H9 (cell line): Measurements from ENCODE around the gene LAMTOR4. TPM values are rescaled to one million over a fixed set of nuclear protein-coding genes. Genes with fewer than 3 reads are reported as not detected.

Experiments
- DNase-seq: peaks from one replicate; pipeline ENCODE4 v3.0.0-alpha.2; 2017
- H2AFZ ChIP-seq: one replicate; pipeline ENCODE4 v1.6.1; 2013; ENCODE audit warnings: mild to moderate bottlenecking, low read length, control low read depth, moderate library complexity
- H2AK5ac ChIP-seq: 2 replicates; pipeline ENCODE4 v1.6.1; 2013; ENCODE audit warnings: low read length, control low read depth, mixed read lengths; ENCODE audit not compliant: insufficient read length
- H2BK120ac ChIP-seq: one replicate; pipeline ENCODE4 v1.6.1; 2013; ENCODE audit warnings: low read depth, mild to moderate bottlenecking, low read length, control low read depth, inconsistent platforms; ENCODE audit not compliant: poor library complexity, severe bottlenecking
- H2BK12ac ChIP-seq: 2 replicates; pipeline ENCODE4 v1.6.1; 2013; ENCODE audit warnings: low read length, control low read depth, mixed read lengths, low read depth; ENCODE audit not compliant: insufficient read length
- H2BK15ac ChIP-seq: 2 replicates; pipeline ENCODE4 v1.6.1; 2013; ENCODE audit warnings: low read depth, low read length, control low read depth
- H2BK20ac ChIP-seq: one replicate; pipeline ENCODE4 v1.6.1; 2013; ENCODE audit warnings: low read depth, mild to moderate bottlenecking, low read length, control low read depth, inconsistent platforms; ENCODE audit not compliant: poor library complexity, severe bottlenecking
- H2BK5ac ChIP-seq: 2 replicates; pipeline ENCODE4 v1.6.1; 2013; ENCODE audit warnings: low read length, control low read depth, mixed read lengths; ENCODE audit not compliant: insufficient read length
- H3K14ac ChIP-seq: 2 replicates; pipeline ENCODE4 v1.6.1; 2013; ENCODE audit warnings: low read length, control low read depth; ENCODE audit not compliant: insufficient read depth
- H3K18ac ChIP-seq: 2 replicates; pipeline ENCODE4 v1.6.1; 2013; ENCODE audit warnings: low read depth, mild to moderate bottlenecking, mixed read lengths, low read length, control low read depth; ENCODE audit not compliant: insufficient read length
- H3K23ac ChIP-seq: 2 replicates; pipeline ENCODE4 v1.6.1; 2013; ENCODE audit warnings: low read length, control low read depth, mixed read lengths, low read depth; ENCODE audit not compliant: insufficient read length
- H3K23me2 ChIP-seq: 2 replicates; pipeline ENCODE4 v1.6.1; 2013; ENCODE audit warnings: low read depth, mild to moderate bottlenecking, mixed read lengths, low read length, control low read depth; ENCODE audit not compliant: insufficient read length, poor library complexity, severe bottlenecking
- H3K27ac ChIP-seq: 2 replicates; pipeline ENCODE4 v1.5.1; 2013; ENCODE audit warnings: low read length, control low read depth, mixed read lengths, low read depth; ENCODE audit not compliant: insufficient read length
- H3K27me3 ChIP-seq: 2 replicates; pipeline ENCODE4 v1.6.1; 2013; ENCODE audit warnings: low read length, control low read depth, inconsistent platforms; ENCODE audit not compliant: insufficient read depth
- H3K4ac ChIP-seq: 2 replicates; pipeline ENCODE4 v1.6.1; 2013; ENCODE audit warnings: low read depth, mild to moderate bottlenecking, control low read depth, inconsistent platforms, low read length, moderate library complexity
- H3K4me1 ChIP-seq: 2 replicates; pipeline ENCODE4 v1.6.1; 2013; ENCODE audit warnings: low read length, control low read depth, inconsistent platforms; ENCODE audit not compliant: insufficient read depth
- H3K4me2 ChIP-seq: 2 replicates; pipeline ENCODE4 v1.6.1; 2013; ENCODE audit warnings: low read length, control low read depth, mixed read lengths; ENCODE audit not compliant: insufficient read length, insufficient read depth
- H3K56ac ChIP-seq: 2 replicates; pipeline ENCODE4 v1.6.1; 2013; ENCODE audit warnings: low read depth, mild to moderate bottlenecking, mixed read lengths, low read length, control low read depth; ENCODE audit not compliant: insufficient read length
- H3K79me1 ChIP-seq: 2 replicates; pipeline ENCODE4 v1.6.1; 2013; ENCODE audit warnings: low read depth, mild to moderate bottlenecking, moderate library complexity, low read length, control low read depth, inconsistent platforms; ENCODE audit not compliant: insufficient read depth, poor library complexity, severe bottlenecking
- H3K79me2 ChIP-seq: 2 replicates; pipeline ENCODE4 v1.6.1; 2013; ENCODE audit warnings: low read length, control low read depth, inconsistent platforms; ENCODE audit not compliant: insufficient read depth
- H3K9ac ChIP-seq: 2 replicates; pipeline ENCODE4 v1.6.1; 2013; ENCODE audit warnings: low read length, control low read depth, mixed read lengths; ENCODE audit not compliant: insufficient read length; ENCODE audit errors: extremely low read depth
- H3K9me3 ChIP-seq: one replicate; pipeline ENCODE4 v1.6.1; 2013; ENCODE audit warnings: low read depth, low read length, inconsistent platforms; ENCODE audit not compliant: control insufficient read depth
- H3T11ph ChIP-seq: one replicate; pipeline ENCODE4 v1.6.1; 2013; ENCODE audit warnings: mild to moderate bottlenecking, low read length, control low read depth, inconsistent platforms
- H4K20me1 ChIP-seq: one replicate; pipeline ENCODE4 v1.6.1; 2013; ENCODE audit not compliant: control insufficient read depth, insufficient read length, insufficient read depth
- H4K5ac ChIP-seq: 2 replicates; pipeline ENCODE4 v1.6.1; 2013; ENCODE audit warnings: low read depth, mild to moderate bottlenecking, mixed read lengths, low read length, control low read depth; ENCODE audit not compliant: insufficient read length
- H4K8ac ChIP-seq: replicated peaks from 2 replicates; pipeline ENCODE4 v1.6.1; 2013; ENCODE audit warnings: low read length, control low read depth, mixed read lengths, low read depth; ENCODE audit not compliant: insufficient read length
- H4K91ac ChIP-seq: 2 replicates; pipeline ENCODE4 v1.6.1; 2013; ENCODE audit warnings: low read depth, mild to moderate bottlenecking, moderate library complexity, mixed read lengths, low read length, control low read depth; ENCODE audit not compliant: insufficient read length
- H3K27ac Mint-ChIP-seq, 3 experiments: 2 replicates in 2 of 3; 3 replicates in 1 of 3; pipeline ENCODE4 v1.8.0; 2020 to 2021; ENCODE audit warnings: mixed read lengths in 3 of 3, mild to moderate bottlenecking in 1 of 3, moderate library complexity in 1 of 3
- H3K27me3 Mint-ChIP-seq: 2 replicates; pipeline ENCODE4 v1.8.0; 2021; ENCODE audit warnings: low read depth, mild to moderate bottlenecking, moderate library complexity, mixed read lengths
- H3K36me3 Mint-ChIP-seq, 3 experiments: 2 replicates in 2 of 3; 3 replicates in 1 of 3; pipeline ENCODE4 v1.8.0; 2020 to 2021; ENCODE audit warnings: low read depth in 3 of 3, mixed read lengths in 3 of 3; ENCODE audit not compliant: insufficient read depth in 1 of 3
- H3K4me1 Mint-ChIP-seq, 2 experiments: 2 replicates each; pipeline ENCODE4 v1.8.0; 2020; ENCODE audit warnings: mixed read lengths in 2 of 2
- H3K4me3 Mint-ChIP-seq, 2 experiments: 2 replicates in 1 of 2; 3 replicates in 1 of 2; pipeline ENCODE4 v1.8.0; 2020 to 2021; ENCODE audit warnings: mild to moderate bottlenecking in 2 of 2, mixed read lengths in 2 of 2, moderate library complexity in 1 of 2
- H3K9me3 Mint-ChIP-seq, 2 experiments: 2 replicates in 1 of 2; 3 replicates in 1 of 2; pipeline ENCODE4 v1.8.0; 2020; ENCODE audit warnings: mild to moderate bottlenecking in 2 of 2, mixed read lengths in 2 of 2, moderate library complexity in 1 of 2
- CTCF ChIP-seq: fragments of 200-600 bp; sonication (generic); conservative IDR thresholded peaks from 3 replicates; pipeline ENCODE4 v1.8.0; 2021; ENCODE audit warnings: antibody characterized with exemption, mild to moderate bottlenecking
- WGBS: extraction: QIAGEN DNeasy Blood & Tissue Kit; methylation state at CpG from one replicate; pipeline ENCODE4 v1.1.7; 2013; ENCODE audit warnings: missing lambda C conversion rate, low lambda C conversion rate, mixed read lengths; ENCODE audit not compliant: insufficient read length; ENCODE audit errors: extremely low coverage; 5-methylcytosine and 5-hydroxymethylcytosine counted together
- total RNA-seq: library from RNA; stranded (reverse); gene quantifications from 2 replicates; pipeline ENCODE4 v1.2.1, GENCODE V29; 2021

LAMTOR4 gene
- total RNA-seq, 1 experiment from 2014 or later, result 179 TPM

- Histone ChIP-seq H3K9me3 (no peaks in the 10 kb centered on the region), H3K79me1 (no peaks in the 10 kb centered on the region), H3K4ac (no peak overlapping the region), H4K91ac (no peak overlapping the region), H3K79me2 (no peaks in the 10 kb centered on the region), H3K23me2 (peaks cover 6% of the 10 kb centered on the region), H3K4me1 (no peaks in the 10 kb centered on the region), H2BK20ac (no peak overlapping the region), H2BK120ac (no peak overlapping the region), H3K9ac (no peak overlapping the region), H3K27me3 (no peaks in the 10 kb centered on the region), H3T11ph (no peak overlapping the region), H2BK5ac (no peak overlapping the region), H2AK5ac (no peak overlapping the region), H4K20me1 (peaks cover 2% of the 10 kb centered on the region), H3K23ac (no peak overlapping the region), H3K4me2 (peak overlapping the region; percentile 49), H3K27ac (no peak overlapping the region), H3K18ac (no peak overlapping the region), H3K14ac (no peak overlapping the region), H4K5ac (no peak overlapping the region), H2AFZ (no peak overlapping the region), H2BK15ac (no peak overlapping the region), H3K56ac (no peak overlapping the region), H4K8ac (no peak overlapping the region), H2BK12ac (no peak overlapping the region)
- DNase-seq, result no peak
- H3K4me3 Mint-ChIP-seq, result peak overlapping the region; percentile 98
- peaks cover 9 to 27% (median 26%) of the 10 kb centered on the region in 3 experiments for H3K36me3 Mint-ChIP-seq
- peak overlapping the region; percentile 76 to 97 (median 95); a peak in 6 of 7 replicates for H3K27ac Mint-ChIP-seq
- H3K9me3 Mint-ChIP-seq, result no peaks in the 10 kb centered on the region
- WGBS, result no CpG with 5 or more reads among the region's 14 CpGs
- TF ChIP-seq CTCF, result no peak
- H3K27me3 Mint-ChIP-seq, result peaks cover 2% of the 10 kb centered on the region; the same call in 1 of the 2 replicates
- peaks cover 21 to 24% of the 10 kb centered on the region in 2 experiments for H3K4me1 Mint-ChIP-seq
Observed at GRCh38 chr7:100148225-100148558, 526 bp upstream of the LAMTOR4 start.
